GM15510 (cell line): Measurements from ENCODE around the gene TAF3.

Experiments used
- POLR2A ChIP-seq: IDR thresholded peaks from 3 replicates; pipeline ENCODE4 v1.6.1; 2011; ENCODE audit warnings: borderline replicate concordance; ENCODE audit not compliant: insufficient read length; ENCODE audit errors: extremely low read depth

The TAF3 gene

DNA sequence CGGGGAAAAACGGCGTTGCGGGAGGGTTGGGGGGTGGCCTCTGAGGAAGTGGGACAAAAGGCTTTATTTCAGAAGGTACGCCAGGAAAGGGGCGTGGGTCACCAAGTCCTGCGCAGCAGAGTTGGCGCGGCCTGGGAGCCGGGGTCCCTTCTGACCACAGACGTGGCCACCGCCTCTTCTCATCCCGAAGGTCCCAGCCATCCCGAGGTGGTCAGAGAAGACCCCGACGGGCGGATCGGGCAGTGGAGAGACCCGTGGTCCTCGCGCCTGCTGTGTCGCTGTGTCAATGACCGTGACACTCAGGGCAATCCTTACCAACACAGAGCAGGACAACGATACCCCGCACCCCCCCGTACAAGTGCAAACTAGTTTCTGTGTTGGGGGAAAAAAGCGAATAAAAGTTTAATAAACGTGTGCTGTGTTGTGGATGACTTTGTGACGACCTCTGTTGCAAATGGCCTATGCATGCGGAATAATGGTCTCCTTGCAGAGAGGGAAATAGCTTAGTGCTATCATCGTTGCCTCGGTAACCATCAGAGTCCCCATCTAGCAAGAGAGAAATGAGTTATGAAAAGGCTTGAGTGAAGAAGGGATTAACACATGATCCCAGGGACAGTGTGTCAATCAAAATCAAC, 216.8 kb downstream of the TAF3 start:
- TF ChIP-seq POLR2A, result no peak

DNA sequence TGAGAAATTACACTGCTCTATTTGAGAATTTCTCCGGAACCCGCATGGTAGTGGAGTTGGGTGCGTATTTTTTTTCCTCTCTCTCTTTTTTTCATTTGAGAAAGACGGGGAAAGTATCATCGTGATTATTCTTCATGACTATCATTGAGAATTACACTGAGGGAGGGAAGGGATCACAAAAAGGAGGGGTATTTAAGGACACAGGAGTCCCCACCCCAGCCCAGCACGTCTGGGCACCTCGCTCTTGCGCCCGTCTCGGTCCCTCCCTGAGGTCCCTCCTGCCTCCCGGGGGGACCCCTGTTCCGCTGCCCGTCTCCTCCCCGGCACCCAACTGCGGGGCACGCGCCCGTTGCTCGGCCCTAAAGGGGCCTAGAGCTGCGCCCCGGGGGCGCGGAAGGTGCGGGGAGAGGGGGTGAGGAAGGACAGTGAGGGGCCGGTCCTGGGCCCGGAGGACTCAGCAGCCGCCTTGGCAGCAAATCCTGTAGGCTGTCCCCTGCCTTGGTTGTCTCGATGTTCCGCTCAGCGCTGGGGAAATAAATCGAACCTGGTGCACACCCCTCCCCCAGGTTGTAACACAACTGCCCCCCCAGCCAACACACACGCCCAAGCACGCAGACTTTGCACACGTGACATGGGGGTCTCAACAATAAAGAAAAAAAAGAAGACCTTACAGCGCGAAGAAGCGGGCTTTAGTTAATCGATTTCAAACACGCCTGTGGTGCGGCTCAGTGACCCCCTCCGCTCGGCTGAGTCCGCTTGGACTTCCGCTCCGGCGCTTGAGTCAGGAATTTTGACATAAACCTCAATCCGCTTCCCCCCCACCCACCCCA, 217.6 kb downstream of the TAF3 start:
- TF ChIP-seq POLR2A, result no peak

DNA sequence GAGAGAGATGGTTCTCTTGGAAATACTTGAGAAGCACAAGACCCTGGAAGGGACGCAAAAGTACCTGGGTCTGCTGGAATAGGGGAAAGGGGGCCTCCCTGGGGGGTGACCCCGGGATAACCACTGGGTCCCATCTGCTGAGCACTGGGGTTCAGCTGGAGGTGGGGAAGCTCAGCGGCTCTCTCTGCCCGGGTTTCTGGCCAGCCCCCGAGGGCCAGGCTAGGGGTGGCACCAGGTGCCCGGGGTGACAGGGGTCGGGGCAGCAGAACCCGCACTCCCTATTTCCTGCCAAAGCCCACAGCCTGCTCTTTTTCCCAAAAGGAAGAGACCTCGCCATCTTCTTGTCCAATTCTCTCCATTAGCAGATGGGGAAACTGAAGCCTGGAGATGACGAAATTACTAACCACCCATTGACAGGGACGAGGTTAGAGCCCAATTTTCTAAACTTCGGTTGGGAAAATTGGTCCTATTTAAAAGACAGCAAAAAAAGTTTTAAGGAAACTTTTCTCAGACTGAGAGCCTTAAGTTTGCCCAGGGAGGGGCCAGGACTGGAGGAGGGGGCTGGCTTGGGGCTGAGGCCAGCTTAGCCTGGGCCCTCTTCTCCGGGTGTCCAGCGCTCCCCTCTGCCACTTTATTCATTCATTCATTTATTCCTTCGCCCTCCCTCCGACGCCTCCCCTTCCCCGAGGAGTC, 218.3 kb downstream of the TAF3 start:
- no peak for TF ChIP-seq POLR2A

DNA sequence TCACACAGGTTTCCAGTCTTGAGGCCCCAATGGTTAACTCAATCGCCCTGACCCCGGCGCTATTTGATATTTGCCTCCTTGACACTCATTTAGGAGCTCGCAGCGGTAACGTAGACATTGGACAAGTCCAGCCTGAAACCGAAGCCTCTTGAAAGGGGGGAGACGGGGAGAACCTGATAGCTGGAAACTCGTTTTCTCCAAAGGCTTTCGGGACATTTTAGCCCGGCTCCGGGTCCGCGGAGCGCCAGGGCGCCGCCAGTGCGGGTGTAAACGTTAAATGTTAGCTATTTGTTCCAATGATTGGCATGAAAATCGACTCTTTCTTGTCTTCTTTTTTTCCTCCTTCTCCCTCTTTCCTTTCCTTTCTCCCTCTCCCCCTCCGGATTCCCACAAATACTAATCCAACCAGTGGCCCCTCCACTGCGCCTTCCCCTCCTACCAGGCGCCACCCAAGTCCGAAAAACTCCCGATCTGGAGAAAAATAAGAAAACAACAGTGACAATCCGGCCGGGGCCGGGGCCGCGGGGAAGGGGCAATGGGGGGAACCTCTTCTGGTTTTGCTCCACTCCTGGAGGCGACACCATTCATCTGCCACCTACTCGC, 219.0 kb downstream of the TAF3 start:
- TF ChIP-seq POLR2A, result no peak

DNA sequence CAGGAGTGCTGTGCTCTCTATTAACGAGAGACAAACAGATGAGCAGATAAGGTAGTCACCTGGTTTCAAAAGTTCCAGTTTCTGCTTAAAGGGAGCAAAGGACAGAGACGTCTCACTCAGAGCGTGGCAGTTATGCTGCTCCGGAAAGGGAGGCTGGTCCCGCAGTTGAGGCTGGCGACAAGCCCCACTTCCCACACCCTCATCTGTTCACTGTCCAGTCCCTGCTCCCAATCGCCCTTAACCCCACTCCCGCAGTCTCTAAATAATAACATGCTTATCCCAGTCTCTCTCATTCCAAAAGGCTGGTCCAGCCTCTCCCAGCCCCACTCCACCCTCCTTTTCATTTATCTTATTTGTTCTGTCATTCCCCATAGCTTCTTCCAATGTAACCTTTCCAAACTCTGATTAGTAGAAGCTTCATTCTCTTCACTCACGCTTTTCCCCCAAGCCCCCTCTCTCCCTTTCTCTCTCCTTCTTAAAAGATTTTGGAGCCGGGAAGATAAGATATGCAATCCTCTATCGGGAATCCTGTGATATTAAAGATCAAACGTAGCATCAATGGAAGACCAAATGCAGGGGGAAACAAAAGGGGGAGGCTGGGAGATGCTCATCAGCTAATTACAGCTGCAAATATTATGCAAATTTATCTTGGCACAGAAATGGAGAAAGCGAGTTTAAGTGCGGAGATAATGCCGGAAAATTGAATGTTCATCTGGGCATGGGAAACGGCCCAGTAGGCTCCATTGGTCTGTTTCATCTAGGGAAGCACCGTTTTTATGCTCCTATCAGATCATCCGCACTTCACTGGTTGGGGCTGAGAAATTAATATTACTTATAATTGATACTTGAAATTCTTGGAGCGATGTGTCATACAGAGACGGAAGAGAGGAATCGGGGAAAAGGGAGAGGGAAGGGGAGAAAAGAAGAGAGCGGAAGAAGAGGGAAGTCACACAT, 219.9 kb downstream of the TAF3 start:
- TF ChIP-seq POLR2A, result no peak

DNA sequence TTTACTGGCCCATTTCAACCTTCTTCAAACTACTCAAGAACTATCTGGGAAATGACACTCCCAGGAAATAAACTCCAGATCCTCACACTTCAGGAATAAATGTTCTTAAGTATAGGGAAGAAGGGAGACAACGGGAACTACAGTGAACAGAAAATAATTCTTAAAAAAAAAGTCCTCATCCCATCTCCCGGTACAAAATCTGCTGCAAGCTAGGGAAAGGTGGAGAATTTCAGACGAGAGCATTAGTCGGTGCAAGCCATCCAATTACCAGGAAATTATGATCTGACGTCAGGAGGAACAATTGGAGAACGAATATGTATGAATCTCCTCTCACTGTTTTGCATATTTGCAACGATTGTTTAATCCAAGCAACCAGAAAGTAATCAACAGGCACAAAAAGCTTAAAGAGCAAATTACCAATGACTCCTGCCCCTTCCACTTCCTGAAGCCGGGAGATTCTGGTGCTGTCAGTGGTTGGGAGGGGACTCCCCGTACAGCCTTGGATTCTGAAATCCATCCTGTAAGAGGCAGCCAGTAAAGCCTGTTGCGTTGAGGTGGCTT, 221.1 kb downstream of the TAF3 start:
- TF ChIP-seq POLR2A, result no peak

DNA sequence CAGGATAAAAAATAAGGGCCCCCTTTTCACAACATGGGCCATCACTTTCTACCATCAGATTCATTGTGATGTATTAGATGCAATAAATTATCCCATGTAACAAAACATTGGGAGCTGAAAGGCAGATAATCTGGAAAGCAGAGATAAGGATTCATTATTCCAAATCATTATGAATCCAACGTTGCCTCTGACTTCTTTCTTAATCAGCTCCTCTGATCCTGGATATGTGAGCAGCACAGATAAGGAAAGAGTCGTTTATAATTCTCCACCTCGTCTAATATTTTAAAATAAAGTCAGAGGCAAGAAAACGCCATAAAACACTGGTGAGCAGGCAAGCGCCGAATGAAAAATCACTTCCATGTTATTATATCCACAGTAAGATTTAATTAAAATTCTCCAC, 222.3 kb downstream of the TAF3 start:
- TF ChIP-seq POLR2A, result no peak

DNA sequence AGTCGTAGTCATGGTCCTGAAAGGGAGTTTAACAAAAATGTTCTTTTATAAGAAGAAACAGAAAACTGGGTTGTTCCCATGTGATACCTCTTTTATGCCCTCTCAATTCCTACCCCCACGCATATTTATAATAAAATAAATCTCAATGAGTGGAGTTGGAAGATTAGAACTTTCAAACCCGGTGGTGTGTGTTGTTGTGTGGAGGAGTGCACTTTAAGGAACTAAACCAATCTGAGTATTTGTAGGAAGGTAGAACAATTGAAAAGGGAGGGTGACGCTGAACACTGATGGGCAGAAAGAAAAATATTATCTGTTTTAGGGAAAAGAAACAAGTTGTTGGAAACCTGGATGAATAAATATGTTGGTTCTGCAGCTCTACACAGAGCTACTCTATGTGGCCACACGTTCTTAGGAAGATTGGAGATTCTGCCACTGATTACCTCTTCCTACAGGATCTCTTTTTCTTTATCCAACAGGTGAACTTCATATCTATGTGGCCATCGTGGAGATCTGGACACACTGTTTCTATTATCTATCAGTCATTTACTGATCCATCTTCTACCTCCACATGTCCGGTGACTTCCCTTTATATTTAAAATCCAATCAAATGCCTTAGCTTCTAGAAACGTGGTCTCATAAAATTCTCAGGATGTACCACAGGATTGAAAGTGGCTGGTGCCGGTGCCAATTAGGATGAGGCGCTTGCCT, 223.1 kb downstream of the TAF3 start:
- TF ChIP-seq POLR2A, result no peak

DNA sequence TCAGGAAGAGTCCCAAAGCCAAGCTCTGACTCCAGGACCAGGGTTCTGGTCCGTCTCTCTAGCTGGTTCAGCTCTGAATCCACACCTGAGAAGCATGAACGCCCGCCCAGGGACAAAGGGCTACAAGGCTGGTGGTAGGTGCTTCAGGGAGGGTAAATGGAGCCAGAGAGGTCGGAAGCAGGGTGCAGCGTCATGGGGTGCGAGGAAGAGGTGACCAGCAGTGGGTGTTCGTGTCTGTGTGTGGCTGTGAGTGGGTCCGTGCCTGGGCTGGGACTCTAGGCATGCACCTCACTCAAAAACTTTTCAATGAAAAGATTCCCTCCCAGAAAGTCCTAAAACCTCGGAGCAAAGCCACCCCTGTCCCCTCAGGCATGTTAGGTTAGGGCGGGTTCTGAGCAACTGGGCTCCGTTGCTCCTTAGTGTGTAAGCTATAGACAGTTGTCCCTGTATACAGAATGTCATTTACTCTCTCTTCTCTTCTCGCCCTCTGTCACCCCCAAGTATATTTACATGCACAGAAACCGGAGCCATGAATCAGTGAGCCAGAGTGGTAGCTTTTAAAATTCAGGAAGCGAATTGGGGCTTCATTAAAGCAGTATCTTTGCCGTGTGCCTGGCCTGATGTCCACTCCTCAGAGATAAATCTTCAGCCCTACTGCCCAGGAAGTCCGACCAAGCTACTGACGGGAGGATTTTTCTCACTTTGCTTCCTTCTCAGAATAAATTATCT, 223.9 kb downstream of the TAF3 start:
- no peak for TF ChIP-seq POLR2A

DNA sequence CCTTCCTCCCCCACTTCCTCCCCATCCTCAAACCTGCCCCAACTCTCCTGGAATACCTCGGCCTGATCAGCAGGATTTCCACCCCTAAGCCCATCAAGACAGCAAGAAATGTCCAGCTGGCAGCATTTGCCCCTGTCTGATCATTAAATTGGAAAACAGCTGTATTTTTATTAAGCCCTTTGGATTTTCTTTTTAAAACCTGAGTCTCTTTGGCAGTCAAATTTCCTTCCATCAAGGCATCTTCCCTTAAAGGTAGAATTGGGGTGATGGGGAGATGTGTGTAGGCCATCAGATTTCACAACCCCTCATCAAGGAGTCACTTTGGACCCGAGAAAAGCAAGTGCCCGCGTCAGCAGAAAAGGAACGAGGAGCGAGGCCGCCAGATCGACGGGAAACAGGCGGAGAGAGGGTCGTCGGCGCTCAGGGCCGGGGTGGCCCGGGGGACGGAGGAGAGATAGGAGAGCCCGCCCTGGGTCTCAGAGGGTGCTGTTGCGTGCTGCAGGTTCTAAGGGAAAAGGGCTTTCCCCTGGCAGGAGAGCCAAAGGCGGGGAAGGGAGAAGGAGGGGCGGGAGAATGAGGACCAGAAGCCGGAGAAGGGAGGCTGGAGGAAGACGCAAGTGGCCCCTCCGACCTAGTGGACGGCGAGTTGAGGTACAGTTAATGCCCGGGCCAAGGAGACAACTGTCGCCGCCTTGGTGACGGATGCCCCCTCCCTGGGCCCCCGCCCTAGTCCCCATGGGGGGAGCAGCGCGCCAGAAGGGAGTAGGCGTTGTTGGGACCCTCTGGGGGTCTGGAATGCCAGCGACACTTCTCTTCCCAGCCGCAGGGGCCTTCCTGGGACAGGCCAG, 224.6 kb downstream of the TAF3 start:
- TF ChIP-seq POLR2A, result no peak

DNA sequence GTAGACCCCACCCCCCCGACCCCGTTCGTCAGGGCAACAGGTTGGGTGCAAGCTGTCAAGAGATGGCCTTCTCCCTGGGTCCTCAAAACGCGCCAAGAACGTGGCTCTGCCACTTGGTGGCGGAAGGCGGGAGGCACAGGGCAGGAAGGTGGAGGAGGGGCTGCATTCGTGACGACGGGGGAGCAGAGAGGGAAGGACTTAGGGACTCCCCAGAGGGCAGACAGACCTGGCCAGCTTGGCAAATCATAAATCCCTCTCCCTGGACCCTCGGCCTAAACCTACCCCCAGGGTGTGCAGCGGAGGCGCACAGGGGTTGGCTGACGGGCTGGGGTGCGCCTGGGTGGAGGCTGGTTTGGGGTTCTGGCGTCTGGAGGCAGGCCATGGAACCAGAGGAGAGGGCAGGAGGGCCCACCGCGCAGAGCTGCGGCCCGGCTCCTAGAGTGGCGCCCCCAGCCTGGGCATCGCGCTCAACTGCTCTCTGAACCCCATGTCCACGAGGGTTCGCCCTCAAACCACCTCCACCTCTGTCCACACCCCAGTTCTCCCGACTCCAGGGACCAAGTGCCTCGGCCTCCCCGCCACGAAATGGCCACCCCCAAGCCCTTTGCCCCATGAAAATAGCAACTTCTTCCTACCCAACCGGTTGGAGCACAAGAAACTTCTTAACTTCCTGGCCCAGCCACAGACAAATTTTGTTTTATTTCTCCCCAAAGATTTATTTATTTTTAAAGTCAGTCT, 225.4 kb downstream of the TAF3 start:
- no peak for TF ChIP-seq POLR2A

DNA sequence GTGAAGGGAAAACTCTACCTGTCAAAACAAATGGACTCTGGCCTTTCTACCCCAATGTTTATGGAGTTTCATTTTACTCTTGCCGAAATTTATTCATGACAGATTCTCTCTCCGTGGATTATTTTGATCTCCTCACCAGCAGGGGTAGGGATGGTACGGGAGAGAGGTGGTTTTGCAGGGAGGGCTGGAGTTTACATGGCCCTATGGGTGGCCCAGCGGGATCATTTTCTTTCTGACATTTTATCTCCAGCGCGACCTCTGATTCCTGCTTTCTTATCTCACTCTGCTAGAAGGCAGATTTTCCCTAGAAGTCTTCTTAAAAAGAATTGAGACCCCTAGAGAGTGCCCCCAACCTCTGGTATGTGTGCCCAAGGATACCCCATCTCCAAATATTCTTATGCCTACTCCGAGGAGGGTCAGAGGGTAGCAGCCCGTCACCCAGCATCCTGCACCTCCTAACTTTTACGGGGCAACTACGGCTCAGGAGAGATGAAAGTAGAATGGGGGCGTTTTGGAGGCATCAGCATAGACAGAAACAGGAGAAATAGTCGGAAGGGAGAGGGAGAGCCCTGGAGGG, 226.1 kb downstream of the TAF3 start:
- no peak for TF ChIP-seq POLR2A
